AG04450 (cell line): Measurements from ENCODE around the gene PAPPA2. TPM values are rescaled to one million over a fixed set of nuclear protein-coding genes. Genes with fewer than 3 reads are reported as not detected.

Source experiments
- CTCF ChIA-PET: fragments of 300-600, 350-600 bp; formaldehyde crosslinking; extraction: SDS; loops from one replicate; lab custom pipeline; 2022; ENCODE audit warnings: antibody characterized with exemption, inconsistent platforms; lab: Charles Lee
- POLR2A ChIA-PET: fragments of 350-600 bp; formaldehyde crosslinking; extraction: SDS; loops from one replicate; lab custom pipeline; 2021; ENCODE audit warnings: antibody characterized with exemption, inconsistent platforms; lab: Yijun Ruan, JAX
- DNase-seq: peaks from one replicate; pipeline ENCODE4 v3.0.0-alpha.2; 2011; ENCODE audit warnings: low read depth, low spot score
- H3K27ac ChIP-seq: one replicate; pipeline ENCODE4 v1.5.1; 2012; ENCODE audit warnings: low read depth, low read length, control low read depth
- H3K27me3 ChIP-seq: one replicate; pipeline ENCODE4 v1.6.0; 2012; ENCODE audit warnings: low read length; ENCODE audit not compliant: control insufficient read depth, insufficient read depth
- H3K4me3 ChIP-seq: 2 replicates; pipeline ENCODE4 v1.5.1; 2011; ENCODE audit warnings: mild to moderate bottlenecking, low read depth, low read length, control low read depth
- H3K9me3 ChIP-seq: 2 replicates; pipeline ENCODE4 v1.5.1; 2012; ENCODE audit warnings: low read length; ENCODE audit not compliant: control insufficient read depth, insufficient read depth
- polyA plus RNA-seq: library from polyadenylated mRNA; depleted of rRNA; stranded (reverse); fragments of >200 nt; gene quantifications from 2 replicates; pipeline ENCODE4 v1.2.3, GENCODE V29; 2011
- TF ChIP-seq, protein P1 (sequence below): IDR thresholded peaks from 2 replicates; pipeline ENCODE4 v1.5.1; 2011; ENCODE audit warnings: low read depth, low read length, control low read depth, inconsistent platforms

The PAPPA2 gene
- polyA plus RNA-seq, 1 experiment, result 0.29 TPM

DNA sequence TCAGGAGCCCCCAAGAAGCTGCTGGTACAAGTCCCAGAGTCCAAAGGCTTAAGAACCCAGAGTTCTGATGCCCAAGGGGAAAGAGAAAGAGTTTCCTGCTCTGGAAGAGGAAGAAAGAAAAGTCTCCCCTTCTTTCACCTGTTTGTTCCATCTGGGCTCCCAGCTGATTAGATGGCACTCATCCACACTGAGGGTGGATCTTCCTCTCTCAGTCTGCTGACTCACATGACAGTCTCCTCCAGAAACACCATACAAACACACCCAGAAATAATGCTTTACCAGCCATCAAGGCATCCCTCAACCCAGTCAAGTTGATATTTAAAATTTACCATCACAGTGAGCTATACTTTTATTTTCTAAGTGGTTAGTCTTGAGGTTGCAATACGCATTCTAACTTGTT lies 257.9 kb downstream of the PAPPA2 start:
- no peak for DNase-seq
- TF ChIP-seq, protein P1, sequence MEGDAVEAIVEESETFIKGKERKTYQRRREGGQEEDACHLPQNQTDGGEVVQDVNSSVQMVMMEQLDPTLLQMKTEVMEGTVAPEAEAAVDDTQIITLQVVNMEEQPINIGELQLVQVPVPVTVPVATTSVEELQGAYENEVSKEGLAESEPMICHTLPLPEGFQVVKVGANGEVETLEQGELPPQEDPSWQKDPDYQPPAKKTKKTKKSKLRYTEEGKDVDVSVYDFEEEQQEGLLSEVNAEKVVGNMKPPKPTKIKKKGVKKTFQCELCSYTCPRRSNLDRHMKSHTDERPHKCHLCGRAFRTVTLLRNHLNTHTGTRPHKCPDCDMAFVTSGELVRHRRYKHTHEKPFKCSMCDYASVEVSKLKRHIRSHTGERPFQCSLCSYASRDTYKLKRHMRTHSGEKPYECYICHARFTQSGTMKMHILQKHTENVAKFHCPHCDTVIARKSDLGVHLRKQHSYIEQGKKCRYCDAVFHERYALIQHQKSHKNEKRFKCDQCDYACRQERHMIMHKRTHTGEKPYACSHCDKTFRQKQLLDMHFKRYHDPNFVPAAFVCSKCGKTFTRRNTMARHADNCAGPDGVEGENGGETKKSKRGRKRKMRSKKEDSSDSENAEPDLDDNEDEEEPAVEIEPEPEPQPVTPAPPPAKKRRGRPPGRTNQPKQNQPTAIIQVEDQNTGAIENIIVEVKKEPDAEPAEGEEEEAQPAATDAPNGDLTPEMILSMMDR, result no peak
- CTCF ChIA-PET, result no interaction called here
- POLR2A ChIA-PET, result no interaction called here
- no peak overlapping the region for H3K4me3 ChIP-seq
- H3K27ac ChIP-seq, result no peak overlapping the region
- H3K9me3 ChIP-seq, result no peaks in the 10 kb centered on the region
- no peaks in the 10 kb centered on the region for H3K27me3 ChIP-seq

DNA sequence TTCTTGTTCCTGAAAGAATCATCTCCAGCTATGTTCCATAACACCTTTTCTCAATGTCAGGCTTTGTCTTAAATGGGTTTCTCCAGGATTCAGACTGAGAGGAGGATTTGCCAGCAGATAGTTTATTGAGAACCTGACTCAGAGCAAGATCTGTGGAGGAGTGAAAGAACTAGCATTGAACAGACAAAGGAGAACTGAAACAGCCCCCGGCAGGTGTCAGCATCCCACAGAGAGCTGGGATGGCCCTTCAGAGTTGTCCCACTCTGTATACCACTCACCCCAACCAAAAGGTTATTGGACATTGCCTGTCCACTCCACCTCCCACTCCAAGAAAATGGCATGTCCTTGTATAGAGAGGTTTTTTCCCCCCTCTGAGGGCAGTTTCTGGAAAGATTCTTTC lies 270.7 kb downstream of the PAPPA2 start:
- no peak overlapping the region for H3K4me3 ChIP-seq
- H3K27me3 ChIP-seq, result no peaks in the 10 kb centered on the region
- no peak for DNase-seq
- ChIA-PET POLR2A (no interaction called here), CTCF (interaction anchor here (0.5 kb wide), 2 partner anchors 449 to 1719 kb away, joined by 3 to 8 read pairs; no protein-coding TSS in a partner anchor)
- H3K27ac ChIP-seq, result no peak overlapping the region
- TF ChIP-seq, protein P1, result no peak
- H3K9me3 ChIP-seq, result no peaks in the 10 kb centered on the region

GRCh38 chr1:176735201-176735600 lies 272.2 kb downstream of the PAPPA2 start:
- no peak for DNase-seq
- TF ChIP-seq, protein P1, result no peak
- CTCF ChIA-PET, result no interaction called here
- POLR2A ChIA-PET, result no interaction called here
- Histone ChIP-seq H3K27me3 (no peaks in the 10 kb centered on the region), H3K4me3 (no peak overlapping the region), H3K27ac (no peak overlapping the region), H3K9me3 (no peaks in the 10 kb centered on the region)

DNA sequence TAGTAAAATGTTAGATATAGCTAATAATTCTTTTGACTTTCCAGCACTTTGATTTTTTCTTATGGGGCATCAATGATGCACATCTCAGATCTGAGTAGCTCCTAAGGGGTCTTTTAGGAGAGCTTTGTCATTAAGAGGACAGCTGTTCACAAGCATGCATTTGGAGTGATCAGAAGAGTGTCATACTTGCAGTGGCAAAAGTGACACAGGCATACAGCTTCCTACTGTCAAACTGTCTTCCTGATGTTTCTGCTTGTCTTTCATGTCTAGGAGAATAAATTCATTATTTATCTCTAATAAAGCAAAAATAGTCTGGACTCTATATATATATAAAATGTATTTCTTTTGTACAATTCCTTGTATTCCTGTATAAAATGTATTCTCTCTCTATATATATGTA lies 273.0 kb downstream of the PAPPA2 start:
- Histone ChIP-seq H3K27me3 (no peaks in the 10 kb centered on the region), H3K27ac (no peak overlapping the region), H3K9me3 (no peaks in the 10 kb centered on the region), H3K4me3 (no peak overlapping the region)
- ChIA-PET CTCF (no interaction called here), POLR2A (no interaction called here)
- no peak for DNase-seq
- TF ChIP-seq, protein P1, result no peak

DNA sequence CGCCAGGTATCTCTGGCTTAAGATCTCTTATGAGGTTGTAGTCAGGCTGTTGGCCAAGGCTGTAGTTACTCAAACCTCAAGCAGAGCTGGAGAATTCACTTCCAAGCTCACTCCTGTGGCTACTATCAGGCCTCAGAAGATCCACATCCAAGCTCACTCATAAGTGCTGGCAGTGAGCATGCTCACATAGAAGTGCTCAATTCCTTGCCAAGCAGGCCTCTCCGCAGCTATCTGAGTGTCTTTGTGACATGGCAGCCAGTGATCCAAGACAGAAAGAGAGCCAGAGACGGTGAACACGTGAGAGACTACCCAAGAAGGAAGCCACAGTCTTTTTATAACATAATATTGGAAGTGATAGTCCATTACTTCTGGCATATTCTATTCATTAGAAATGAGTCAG lies 278.2 kb downstream of the PAPPA2 start:
- Histone ChIP-seq H3K4me3 (no peak overlapping the region), H3K27me3 (no peaks in the 10 kb centered on the region), H3K27ac (no peak overlapping the region), H3K9me3 (no peaks in the 10 kb centered on the region)
- CTCF ChIA-PET, result no interaction called here
- TF ChIP-seq, protein P1, result no peak
- POLR2A ChIA-PET, result no interaction called here
- no peak for DNase-seq
